GM13976 (cell line): Measurements from ENCODE around the gene PROX2.

Source experiments
- DNase-seq: peaks from one replicate; pipeline ENCODE4 v3.0.0; 2012; ENCODE audit warnings: low spot score
- in situ Hi-C: fragments of 300-500 bp; cut with MboI; formaldehyde crosslinking; loops from one replicate; pipeline ENCODE4 v1.12.0; 2022; ENCODE audit warnings: low sequenced_read_pairs, mixed read lengths, inconsistent platforms; ENCODE audit not compliant: unreplicated experiment
- TF ChIP-seq, protein P1 (sequence below): IDR thresholded peaks from 2 replicates; pipeline ENCODE4 v1.5.1; 2012; ENCODE audit warnings: borderline replicate concordance, mild to moderate bottlenecking; ENCODE audit not compliant: insufficient read depth; ENCODE audit errors: extremely low read depth, missing control alignments, control extremely low read depth

The PROX2 gene

DNA sequence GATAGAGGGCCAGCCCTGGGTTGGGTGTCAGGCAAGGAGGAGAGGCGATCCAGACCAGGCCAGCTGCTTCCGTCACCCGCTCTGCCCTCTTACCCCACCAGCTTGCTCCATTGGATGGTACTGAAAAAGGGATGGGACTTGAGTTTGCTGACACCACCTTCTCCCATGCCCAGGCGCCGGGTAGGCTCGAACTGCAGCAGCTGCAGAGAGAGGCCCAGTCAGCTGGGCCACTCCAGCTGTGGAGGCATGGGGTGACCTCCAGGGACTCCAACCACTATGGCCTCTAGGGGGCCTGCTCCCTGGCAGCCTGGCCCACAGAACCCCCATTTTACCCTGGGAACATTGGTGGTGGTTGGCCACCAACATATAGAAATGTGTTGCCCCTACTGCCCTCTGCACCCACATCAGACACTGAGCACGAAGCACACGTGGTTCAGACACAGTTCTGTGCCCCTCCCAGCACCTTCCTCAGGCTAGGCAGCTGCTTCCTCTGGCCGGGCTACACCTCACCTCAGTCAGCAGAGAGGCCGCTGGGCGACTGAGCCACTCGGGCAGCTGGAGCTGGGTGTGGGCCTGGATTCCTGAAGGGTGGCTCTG lies 31.1 kb upstream of the PROX2 start:
- DNase-seq = no peak
- in situ Hi-C loops = no loop called here
- TF ChIP-seq, protein P1, sequence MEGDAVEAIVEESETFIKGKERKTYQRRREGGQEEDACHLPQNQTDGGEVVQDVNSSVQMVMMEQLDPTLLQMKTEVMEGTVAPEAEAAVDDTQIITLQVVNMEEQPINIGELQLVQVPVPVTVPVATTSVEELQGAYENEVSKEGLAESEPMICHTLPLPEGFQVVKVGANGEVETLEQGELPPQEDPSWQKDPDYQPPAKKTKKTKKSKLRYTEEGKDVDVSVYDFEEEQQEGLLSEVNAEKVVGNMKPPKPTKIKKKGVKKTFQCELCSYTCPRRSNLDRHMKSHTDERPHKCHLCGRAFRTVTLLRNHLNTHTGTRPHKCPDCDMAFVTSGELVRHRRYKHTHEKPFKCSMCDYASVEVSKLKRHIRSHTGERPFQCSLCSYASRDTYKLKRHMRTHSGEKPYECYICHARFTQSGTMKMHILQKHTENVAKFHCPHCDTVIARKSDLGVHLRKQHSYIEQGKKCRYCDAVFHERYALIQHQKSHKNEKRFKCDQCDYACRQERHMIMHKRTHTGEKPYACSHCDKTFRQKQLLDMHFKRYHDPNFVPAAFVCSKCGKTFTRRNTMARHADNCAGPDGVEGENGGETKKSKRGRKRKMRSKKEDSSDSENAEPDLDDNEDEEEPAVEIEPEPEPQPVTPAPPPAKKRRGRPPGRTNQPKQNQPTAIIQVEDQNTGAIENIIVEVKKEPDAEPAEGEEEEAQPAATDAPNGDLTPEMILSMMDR = no peak

GRCh38 chr14:74905595-74906142 lies 29.7 kb upstream of the PROX2 start:
- TF ChIP-seq, protein P1 = peak; percentile 89
- DNase-seq = peak; percentile 83
- in situ Hi-C loops = no loop called here

- in situ Hi-C loops = no loop called here
- TF ChIP-seq, protein P1 = no peak
- DNase-seq = no peak
Measured at GRCh38 chr14:74904635-74905503, 28.9 kb upstream of the PROX2 start.

DNA sequence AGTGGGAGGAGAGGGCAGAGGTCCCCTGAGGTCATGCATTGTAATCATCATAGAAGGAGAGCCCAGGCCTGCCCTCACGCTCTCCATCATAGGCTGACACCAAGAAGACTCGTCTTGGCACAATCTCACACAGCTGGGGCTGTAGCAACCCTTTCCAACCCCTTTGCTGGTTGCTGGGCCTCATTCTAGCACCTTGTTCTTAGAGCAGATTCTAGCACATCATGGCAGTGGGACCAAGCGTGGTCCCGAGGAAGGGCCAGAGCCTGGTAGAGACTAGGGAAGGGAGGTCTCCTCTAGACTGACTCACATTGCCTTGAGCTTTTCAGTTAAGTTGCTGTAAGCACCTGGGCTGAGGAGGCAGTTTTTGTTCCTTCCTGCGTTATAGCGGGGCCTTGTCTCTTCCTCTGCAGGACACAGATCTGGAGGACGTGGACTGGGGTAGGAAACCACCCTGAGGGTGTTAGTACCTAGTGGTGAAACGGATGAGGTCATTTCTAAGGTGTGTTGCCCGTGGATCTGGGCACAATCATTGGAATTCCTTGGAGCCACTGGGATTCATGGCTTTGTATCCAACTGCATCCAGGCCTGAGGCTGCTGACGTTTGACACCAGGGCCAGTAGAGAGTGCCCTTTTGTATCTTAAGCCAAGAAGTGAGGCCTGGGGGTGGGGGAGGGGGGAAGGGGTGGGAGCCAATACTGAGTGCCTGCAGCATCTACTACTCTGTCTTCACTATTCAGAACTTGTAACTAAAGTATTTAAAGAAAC lies 27.2 kb upstream of the PROX2 start:
- TF ChIP-seq, protein P1 = no peak
- in situ Hi-C loops = no loop called here
- DNase-seq = no peak

DNA sequence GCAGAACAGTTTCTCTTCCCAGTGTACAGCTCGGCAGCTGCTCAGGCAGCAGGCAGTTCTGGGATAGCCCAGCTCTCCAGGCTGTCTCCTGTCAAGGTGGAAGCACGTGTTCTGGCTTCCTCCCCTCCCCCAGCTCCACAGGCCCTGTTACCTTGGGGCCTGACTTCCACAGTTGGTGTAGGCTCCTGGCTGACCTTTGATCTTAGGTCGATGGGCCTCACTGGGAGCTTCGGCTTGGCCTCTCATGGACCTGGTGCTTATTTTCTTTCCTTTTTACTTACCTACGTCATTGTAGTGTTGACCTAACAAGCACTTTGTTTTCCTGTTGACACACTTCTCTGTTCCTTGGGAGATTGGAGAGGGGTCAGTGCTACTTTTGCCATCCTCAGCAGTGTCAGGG lies 22.7 kb upstream of the PROX2 start:
- TF ChIP-seq, protein P1 = no peak

DNA sequence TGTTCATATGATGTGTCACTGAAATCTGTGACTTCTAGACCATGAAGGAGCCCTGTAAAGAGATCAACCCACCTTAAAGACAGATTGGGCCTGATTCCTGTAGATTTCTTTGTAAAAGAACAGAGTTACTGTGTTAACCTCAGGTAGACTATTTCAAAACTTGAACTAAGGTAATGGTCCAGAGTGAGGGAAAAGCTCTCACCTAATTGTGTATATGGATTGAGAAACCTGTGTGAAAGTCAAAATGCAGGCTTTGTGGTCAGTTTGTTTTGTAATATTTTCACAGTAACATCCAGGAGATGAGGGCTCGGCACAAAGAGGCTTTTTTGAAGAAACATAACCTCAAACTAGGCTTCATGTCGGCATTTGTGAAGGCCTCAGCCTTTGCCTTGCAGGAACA lies 22.1 kb upstream of the PROX2 start:
- in situ Hi-C loops = no loop called here
- no peak for DNase-seq
- TF ChIP-seq, protein P1 = no peak

More for the DNA sequence above, 22.7 kb upstream of the PROX2 start:
- in situ Hi-C loops = no loop called here
- DNase-seq = no peak
